HepG2 (cell line): ENCODE data around the gene SAMD14. TPM values are rescaled to one million over a fixed set of nuclear protein-coding genes. Genes with fewer than 3 reads are reported as not detected.

Experiments used
- ATAC-seq: fragments of 200-7000 bp; cut with Tn5 transposase; 3 replicates; pipeline ENCODE4 v1.9.1; 2020; ENCODE audit warnings: mild to moderate bottlenecking, moderate library complexity
- BruUV-seq: library from RNA; stranded (reverse); fragments of 400-500 nt; replicated peaks from 2 replicates; lab custom pipeline; 2021; lab: Mats Ljungman, UMichigan
- CTCF ChIA-PET: fragments of 300-600 bp; formaldehyde crosslinking; extraction: SDS; loops from one replicate; lab custom pipeline; 2021; ENCODE audit warnings: low total read pairs, inconsistent platforms, low intra/inter-chr PET ratio; lab: Yijun Ruan, JAX
- POLR2A ChIA-PET: fragments of 350-600 bp; sonication (Branson Sonifier 250); formaldehyde crosslinking; loops from one replicate; lab custom pipeline; 2020; ENCODE audit warnings: antibody characterized with exemption, inconsistent platforms; lab: Yijun Ruan, JAX
- DNase-seq: peaks from one replicate; pipeline ENCODE4 v3.0.0-alpha.2; 2015; ENCODE audit warnings: low spot score
- FAIRE-seq: peaks from 3 replicates; lab custom pipeline; 2011; peaks lifted over from hg19 to GRCh38; lab: Jason Lieb, UNC
- H2AFZ ChIP-seq: one replicate; pipeline ENCODE4 v1.6.1; 2011; ENCODE audit warnings: low read length, inconsistent platforms
- H3K27ac ChIP-seq: fragments of 300-600 bp; 3 replicates; pipeline ENCODE4 v1.8.0; 2011; ENCODE audit warnings: mixed run types, mild to moderate bottlenecking, mixed read lengths, low read length, inconsistent platforms; ENCODE audit not compliant: insufficient read depth; ENCODE audit errors: extremely low read length
- H3K27me3 ChIP-seq, 2 experiments: fragments of 200-600 bp in 1 of 2; 2 replicates in 1 of 2; 3 replicates in 1 of 2; pipeline versions ENCODE4 v1.6.0 to v1.8.0; 2011; ENCODE audit warnings: low read length in 2 of 2, mild to moderate bottlenecking in 2 of 2, moderate library complexity in 2 of 2, inconsistent platforms in 1 of 2; ENCODE audit not compliant: insufficient read depth in 2 of 2, control insufficient read depth in 1 of 2
- H3K36me3 ChIP-seq, 2 experiments: fragments of 200-600 bp in 1 of 2; replicated peaks in 1 of 2; 2 replicates in 1 of 2; 3 replicates in 1 of 2; pipeline versions ENCODE4 v1.5.1 to v1.8.0; 2011; ENCODE audit warnings: low read length in 2 of 2, inconsistent platforms in 1 of 2; ENCODE audit not compliant: insufficient read depth in 2 of 2, control insufficient read depth in 1 of 2
- H3K4me1 ChIP-seq: 2 replicates; pipeline ENCODE4 v1.5.1; 2012; ENCODE audit warnings: low read length, inconsistent platforms; ENCODE audit not compliant: insufficient read depth
- H3K4me2 ChIP-seq: 2 replicates; pipeline ENCODE4 v1.6.0; 2011; ENCODE audit warnings: low read depth, low read length, inconsistent platforms
- H3K4me3 ChIP-seq, 3 experiments: fragments of 200-600 bp in 1 of 3; sonication (generic), shearing (Covaris generic) in 1 of 3; replicated peaks in 1 of 3; 2 replicates each; pipeline ENCODE4 v1.5.1; 2011 to 2016; ENCODE audit warnings: low read length in 3 of 3, inconsistent platforms in 2 of 3, low read depth in 2 of 3, mild to moderate bottlenecking in 2 of 3, control low read depth in 1 of 3, mixed read lengths in 1 of 3; ENCODE audit not compliant: insufficient read depth in 1 of 3
- H3K79me2 ChIP-seq: one replicate; pipeline ENCODE4 v1.6.1; 2011; ENCODE audit warnings: low read length, inconsistent platforms; ENCODE audit not compliant: insufficient read depth
- H3K9ac ChIP-seq: 2 replicates; pipeline ENCODE4 v1.6.0; 2011; ENCODE audit warnings: mild to moderate bottlenecking, low read depth, low read length, inconsistent platforms; ENCODE audit not compliant: insufficient read depth
- H3K9me3 ChIP-seq: 2 replicates; pipeline ENCODE4 v1.5.1; 2012; ENCODE audit warnings: mild to moderate bottlenecking, low read length
- H4K20me1 ChIP-seq: 2 replicates; pipeline ENCODE4 v1.6.0; 2011; ENCODE audit warnings: inconsistent platforms, mild to moderate bottlenecking, low read length, moderate library complexity; ENCODE audit not compliant: insufficient read depth
- ATF7-NPFF ChIP-seq: sonication (generic); formaldehyde crosslinking; IDR thresholded peaks from 2 replicates; pipeline ENCODE4 v1.8.1; 2023; ENCODE audit warnings: mild to moderate bottlenecking, low read depth, missing genetic modification reagents, moderate library complexity
- BRD4 ChIP-seq: sonication (generic); formaldehyde crosslinking; IDR thresholded peaks from 2 replicates; pipeline ENCODE4 v1.4.0; 2020; ENCODE audit warnings: missing genetic modification reagents
- FOSL2 ChIP-seq: sonication (generic); formaldehyde crosslinking; IDR thresholded peaks from 2 replicates; pipeline ENCODE4 v1.4.0; 2020; ENCODE audit warnings: missing genetic modification reagents
- GTF3A ChIP-seq: sonication (generic); formaldehyde crosslinking; conservative IDR thresholded peaks from 2 replicates; pipeline ENCODE4 v1.4.0; 2020; ENCODE audit warnings: mild to moderate bottlenecking, missing genetic modification reagents
- HDAC2 ChIP-seq: sonication (generic); formaldehyde crosslinking; IDR thresholded peaks from 2 replicates; pipeline ENCODE4 v1.4.0; 2020; ENCODE audit warnings: missing genetic modification reagents
- POLR2AphosphoS2 ChIP-seq: IDR thresholded peaks from 2 replicates; pipeline ENCODE4 v1.6.1; 2011; ENCODE audit warnings: low read depth, low read length, improper control_type of control experiment
- RARA ChIP-seq: IDR thresholded peaks from 2 replicates; pipeline ENCODE4 v1.6.1; 2016; ENCODE audit warnings: missing genetic modification reagents, missing compliant biosample characterization
- THYN1 ChIP-seq: sonication (generic); formaldehyde crosslinking; IDR thresholded peaks from 2 replicates; pipeline ENCODE4 v1.8.1; 2023; ENCODE audit warnings: low read depth, mild to moderate bottlenecking, moderate library complexity, missing genetic modification reagents, borderline replicate concordance
- ZC3H4 ChIP-seq: sonication (generic); formaldehyde crosslinking; IDR thresholded peaks from 2 replicates; pipeline ENCODE4 v1.4.0; 2020; ENCODE audit warnings: missing genetic modification reagents, borderline replicate concordance
- ZFP37 ChIP-seq: sonication (generic); formaldehyde crosslinking; IDR thresholded peaks from 2 replicates; pipeline ENCODE4 v1.4.0; 2020; ENCODE audit warnings: missing genetic modification reagents, borderline replicate concordance
- ZKSCAN1 ChIP-seq: fragments of 150-350 bp; IDR thresholded peaks from 2 replicates; pipeline ENCODE4 v1.6.1; 2014; ENCODE audit warnings: low read length
- ZNF263 ChIP-seq: sonication (generic); formaldehyde crosslinking; IDR thresholded peaks from 2 replicates; pipeline ENCODE4 v1.4.0; 2020; ENCODE audit warnings: missing genetic modification reagents
- ZNF530 ChIP-seq: sonication (generic); formaldehyde crosslinking; IDR thresholded peaks from 2 replicates; pipeline ENCODE4 v1.5.0; 2020; ENCODE audit warnings: low read depth, mild to moderate bottlenecking, missing genetic modification reagents
- ZNF674 ChIP-seq: sonication (generic); formaldehyde crosslinking; IDR thresholded peaks from 2 replicates; pipeline ENCODE4 v1.5.0; 2020; ENCODE audit warnings: low read depth, mild to moderate bottlenecking, missing genetic modification reagents
- ZNF841 ChIP-seq: sonication (generic); formaldehyde crosslinking; IDR thresholded peaks from 2 replicates; pipeline ENCODE4 v1.8.1; 2023; ENCODE audit warnings: missing genetic modification reagents, borderline replicate concordance
- WGBS: methylation state at CpG from one replicate; pipeline ENCODE4 v1.1.6; 2017; ENCODE audit warnings: low lambda C conversion rate; 5-methylcytosine and 5-hydroxymethylcytosine counted together
- in situ Hi-C: cut with HindIII; loops from 2 replicates; pipeline ENCODE4 v1.10.0; 2017; ENCODE audit warnings: low pct_unique_long_range_greater_than_20kb; ENCODE audit not compliant: extremely low pct_ligation_motif_present
- intact Hi-C: fragments of 100-400 bp; cut with micrococcal nuclease; formaldehyde crosslinking; loops from one replicate; pipeline ENCODE4 v1.10.0; 2022; ENCODE audit not compliant: unreplicated experiment
- polyA plus RNA-seq, 8 experiments: library from polyadenylated mRNA; depleted of rRNA in 3 of 8; stranded (reverse) in 7 of 8; unstranded in 1 of 8; fragments of >200 nt; fragmentation: Illumina TruSeq in 4 of 8; extraction: Trizol in 4 of 8; gene quantifications; 2 replicates each; pipeline versions ENCODE4 v1.2.1 to v1.2.3, GENCODE V29; 2011 to 2016; ENCODE audit warnings: low read depth in 4 of 8, missing spikeins in 1 of 8, mixed read lengths in 1 of 8; ENCODE audit not compliant: insufficient read depth in 1 of 8
- total RNA-seq, 5 experiments: library from RNA; depleted of rRNA; stranded (reverse); fragments of >200 nt; fragmentation: Illumina TruSeq; extraction: Trizol; gene quantifications; 2 replicates each; pipeline ENCODE4 v1.2.3, GENCODE V29; 2016; ENCODE audit warnings: low read depth in 1 of 5
- TF ChIP-seq, protein P1 (sequence below): sonication (generic); formaldehyde crosslinking; IDR thresholded peaks from 2 replicates; pipeline ENCODE4 v1.8.1; 2023; ENCODE audit warnings: mild to moderate bottlenecking, moderate library complexity, missing genetic modification reagents
- TF ChIP-seq, protein P2 (sequence below): sonication (generic); formaldehyde crosslinking; IDR thresholded peaks from 2 replicates; pipeline ENCODE4 v1.4.0; 2020; ENCODE audit warnings: mild to moderate bottlenecking, missing genetic modification reagents
- TF ChIP-seq, protein P3 (sequence below): sonication (generic); formaldehyde crosslinking; IDR thresholded peaks from 2 replicates; pipeline ENCODE4 v1.5.1; 2020; ENCODE audit warnings: mild to moderate bottlenecking, missing genetic modification reagents, moderate library complexity

SAMD14 gene
- total and polyA plus RNA-seq, 2 of the 13 experiments (the other 11 are each of a cell fraction or from before 2014, with no cell fraction given): 0.07 to 0.22 TPM

DNA sequence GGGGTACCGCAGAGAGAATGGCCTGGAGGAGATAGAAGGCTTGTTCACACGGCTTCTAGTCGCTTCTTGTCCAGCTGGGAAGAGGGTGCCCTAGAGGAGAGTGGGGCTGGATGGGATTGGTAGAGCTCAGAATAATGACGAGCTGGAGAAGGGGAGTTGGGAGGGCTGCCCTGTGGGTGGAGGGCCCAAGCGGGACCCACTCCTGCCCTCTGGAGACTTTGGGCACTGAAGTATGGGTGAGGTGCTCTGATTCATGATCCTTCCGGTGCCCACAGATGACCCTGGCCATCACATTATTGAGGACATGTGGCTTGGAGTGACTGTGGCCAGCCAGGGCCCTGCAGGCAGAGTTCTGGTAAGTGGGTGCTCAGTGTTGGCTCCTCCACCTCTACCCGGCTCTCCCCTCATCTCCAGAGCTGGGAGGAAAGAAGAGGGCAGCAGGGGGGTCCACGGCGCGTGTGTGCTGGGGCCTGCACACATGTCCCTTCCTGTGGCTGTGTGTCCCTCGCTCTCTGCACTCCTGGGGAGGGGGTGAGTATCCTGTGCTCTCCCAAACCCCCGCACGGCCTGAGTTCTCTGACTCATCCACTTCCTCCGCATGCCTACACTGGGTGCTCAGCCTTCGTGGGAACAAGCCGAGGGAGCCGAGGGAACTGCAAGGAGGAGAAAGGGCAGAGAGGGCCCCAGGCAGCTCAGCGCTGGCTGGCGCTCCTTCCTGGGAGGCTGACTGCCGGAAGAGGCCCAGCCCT is 65.5 kb downstream of the SAMD14 start:
- CTCF ChIA-PET: no interaction called here
- no peaks in the 10 kb centered on the region for H3K79me2 ChIP-seq
- TF ChIP-seq ZC3H4 (CRISPR knock-in tag): no peak
- TF ChIP-seq HDAC2 (CRISPR knock-in tag): no peak
- TF ChIP-seq FOSL2 (CRISPR knock-in tag): peak; percentile 51
- TF ChIP-seq THYN1: no peak
- TF ChIP-seq ATF7-NPFF (CRISPR knock-in tag): no peak
- TF ChIP-seq ZNF263 (CRISPR knock-in tag): 0 out of 2 replicates have a peak, but pooled peaks have one; percentile 19
- TF ChIP-seq ZKSCAN1: no peak
- TF ChIP-seq GTF3A (CRISPR knock-in tag): no peak
- no peak for TF ChIP-seq ZNF674 (CRISPR knock-in tag)
- TF ChIP-seq, protein P1, sequence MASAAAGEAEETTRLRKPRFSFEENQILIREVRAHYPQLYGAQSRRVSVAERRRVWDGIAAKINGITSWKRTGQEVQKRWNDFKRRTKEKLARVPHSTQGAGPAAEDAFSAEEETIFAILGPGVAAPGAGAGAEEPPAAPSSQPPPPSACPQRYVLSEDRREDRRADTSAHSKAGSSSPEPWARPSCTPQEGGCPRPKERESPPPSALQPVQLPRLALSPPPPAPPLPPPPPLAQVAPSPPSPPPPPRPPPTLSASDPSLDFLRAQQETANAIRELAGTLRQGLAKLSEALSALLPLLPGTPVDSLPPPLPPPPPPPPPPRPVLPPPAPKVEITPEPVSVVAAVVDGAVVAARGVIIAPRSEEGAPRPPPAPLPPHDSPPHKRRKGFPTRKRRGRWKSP (CRISPR knock-in tag): no peak
- TF ChIP-seq ZFP37 (CRISPR knock-in tag): no peak
- no peak for TF ChIP-seq ZNF841 (CRISPR knock-in tag)
- no peak for TF ChIP-seq POLR2AphosphoS2
- no peak for TF ChIP-seq BRD4
- no peak for TF ChIP-seq RARA (CRISPR knock-in tag)
- TF ChIP-seq, protein P2, sequence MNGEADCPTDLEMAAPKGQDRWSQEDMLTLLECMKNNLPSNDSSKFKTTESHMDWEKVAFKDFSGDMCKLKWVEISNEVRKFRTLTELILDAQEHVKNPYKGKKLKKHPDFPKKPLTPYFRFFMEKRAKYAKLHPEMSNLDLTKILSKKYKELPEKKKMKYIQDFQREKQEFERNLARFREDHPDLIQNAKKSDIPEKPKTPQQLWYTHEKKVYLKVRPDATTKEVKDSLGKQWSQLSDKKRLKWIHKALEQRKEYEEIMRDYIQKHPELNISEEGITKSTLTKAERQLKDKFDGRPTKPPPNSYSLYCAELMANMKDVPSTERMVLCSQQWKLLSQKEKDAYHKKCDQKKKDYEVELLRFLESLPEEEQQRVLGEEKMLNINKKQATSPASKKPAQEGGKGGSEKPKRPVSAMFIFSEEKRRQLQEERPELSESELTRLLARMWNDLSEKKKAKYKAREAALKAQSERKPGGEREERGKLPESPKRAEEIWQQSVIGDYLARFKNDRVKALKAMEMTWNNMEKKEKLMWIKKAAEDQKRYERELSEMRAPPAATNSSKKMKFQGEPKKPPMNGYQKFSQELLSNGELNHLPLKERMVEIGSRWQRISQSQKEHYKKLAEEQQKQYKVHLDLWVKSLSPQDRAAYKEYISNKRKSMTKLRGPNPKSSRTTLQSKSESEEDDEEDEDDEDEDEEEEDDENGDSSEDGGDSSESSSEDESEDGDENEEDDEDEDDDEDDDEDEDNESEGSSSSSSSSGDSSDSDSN (CRISPR knock-in tag): peak; percentile 38; the same call in 1 of the 2 replicates
- TF ChIP-seq, protein P3, sequence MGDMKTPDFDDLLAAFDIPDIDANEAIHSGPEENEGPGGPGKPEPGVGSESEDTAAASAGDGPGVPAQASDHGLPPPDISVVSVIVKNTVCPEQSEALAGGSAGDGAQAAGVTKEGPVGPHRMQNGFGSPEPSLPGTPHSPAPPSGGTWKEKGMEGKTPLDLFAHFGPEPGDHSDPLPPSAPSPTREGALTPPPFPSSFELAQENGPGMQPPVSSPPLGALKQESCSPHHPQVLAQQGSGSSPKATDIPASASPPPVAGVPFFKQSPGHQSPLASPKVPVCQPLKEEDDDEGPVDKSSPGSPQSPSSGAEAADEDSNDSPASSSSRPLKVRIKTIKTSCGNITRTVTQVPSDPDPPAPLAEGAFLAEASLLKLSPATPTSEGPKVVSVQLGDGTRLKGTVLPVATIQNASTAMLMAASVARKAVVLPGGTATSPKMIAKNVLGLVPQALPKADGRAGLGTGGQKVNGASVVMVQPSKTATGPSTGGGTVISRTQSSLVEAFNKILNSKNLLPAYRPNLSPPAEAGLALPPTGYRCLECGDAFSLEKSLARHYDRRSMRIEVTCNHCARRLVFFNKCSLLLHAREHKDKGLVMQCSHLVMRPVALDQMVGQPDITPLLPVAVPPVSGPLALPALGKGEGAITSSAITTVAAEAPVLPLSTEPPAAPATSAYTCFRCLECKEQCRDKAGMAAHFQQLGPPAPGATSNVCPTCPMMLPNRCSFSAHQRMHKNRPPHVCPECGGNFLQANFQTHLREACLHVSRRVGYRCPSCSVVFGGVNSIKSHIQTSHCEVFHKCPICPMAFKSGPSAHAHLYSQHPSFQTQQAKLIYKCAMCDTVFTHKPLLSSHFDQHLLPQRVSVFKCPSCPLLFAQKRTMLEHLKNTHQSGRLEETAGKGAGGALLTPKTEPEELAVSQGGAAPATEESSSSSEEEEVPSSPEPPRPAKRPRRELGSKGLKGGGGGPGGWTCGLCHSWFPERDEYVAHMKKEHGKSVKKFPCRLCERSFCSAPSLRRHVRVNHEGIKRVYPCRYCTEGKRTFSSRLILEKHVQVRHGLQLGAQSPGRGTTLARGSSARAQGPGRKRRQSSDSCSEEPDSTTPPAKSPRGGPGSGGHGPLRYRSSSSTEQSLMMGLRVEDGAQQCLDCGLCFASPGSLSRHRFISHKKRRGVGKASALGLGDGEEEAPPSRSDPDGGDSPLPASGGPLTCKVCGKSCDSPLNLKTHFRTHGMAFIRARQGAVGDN (CRISPR knock-in tag): peak; percentile 53
- TF ChIP-seq ZNF530 (CRISPR knock-in tag): no peak

More for the DNA sequence above, 65.5 kb downstream of the SAMD14 start:
- no peaks in the 10 kb centered on the region for H3K9me3 ChIP-seq
- H4K20me1 ChIP-seq: no peaks in the 10 kb centered on the region
- H3K4me2 ChIP-seq: peak overlapping the region; percentile 20
- H3K4me3 ChIP-seq: peak overlapping the region in 1 of 3 experiments; percentile 25; a peak in 1 of 6 replicates
- DNase-seq (no peak), FAIRE-seq (no peak), ATAC-seq (peak; percentile 60)
- WGBS: 9% methylated on average over 11 of the region's 20 CpGs
- in situ Hi-C loops (no loop called here), intact Hi-C loops (no loop called here)
- no peak overlapping the region for H3K27ac ChIP-seq
- BruUV-seq: no TSS peak
- H3K9ac ChIP-seq: no peak overlapping the region
- H3K36me3 ChIP-seq: no peaks in the 10 kb centered on the region
- H3K27me3 ChIP-seq: peaks cover 9 to 49% of the 10 kb centered on the region in 2 experiments
- H2AFZ ChIP-seq: no peak overlapping the region
- H3K4me1 ChIP-seq: peaks cover 10% of the 10 kb centered on the region; the same call in 1 of the 2 replicates
- POLR2A ChIA-PET: no interaction called here
